Endothelial cell of umbilical vein (primary cell): Measurements from ENCODE around the gene KRTAP4-6. TPM values are rescaled to one million over a fixed set of nuclear protein-coding genes. Genes with fewer than 3 reads are reported as not detected.

Source experiments
- BruUV-seq: library from RNA; stranded (reverse); fragments of 400-500 nt; replicated peaks from 2 replicates; lab custom pipeline; 2021; lab: Mats Ljungman, UMichigan
- CTCF ChIA-PET: fragments of 300-600, 350-600 bp; sonication (Branson Sonifier 250); formaldehyde crosslinking; loops from one replicate; lab custom pipeline; 2021; ENCODE audit warnings: antibody characterized with exemption, inconsistent platforms; lab: Charles Lee
- POLR2A ChIA-PET: fragments of 300-600, 350-600 bp; sonication (Branson Sonifier 250); formaldehyde crosslinking; loops from one replicate; lab custom pipeline; 2021; ENCODE audit warnings: antibody characterized with exemption, inconsistent platforms; lab: Charles Lee
- DNase-seq: peaks from one replicate; pipeline ENCODE4 v3.0.0-alpha.2; 2011; ENCODE audit warnings: low read depth, low spot score
- FAIRE-seq: peaks from 2 replicates; lab custom pipeline; 2011; peaks lifted over from hg19 to GRCh38; lab: Jason Lieb, UNC
- H2AFZ ChIP-seq: 2 replicates; pipeline ENCODE4 v1.6.0; 2012; ENCODE audit warnings: low read depth, low read length, control low read depth, inconsistent platforms
- H3K27ac ChIP-seq: 2 replicates; pipeline ENCODE4 v1.5.1; 2011; ENCODE audit warnings: low read depth, mild to moderate bottlenecking, control low read depth, low read length, moderate library complexity; ENCODE audit not compliant: insufficient read depth
- H3K27me3 ChIP-seq, 2 experiments: 2 replicates each; pipeline versions ENCODE4 v1.6.0 to v1.6.1; 2011; ENCODE audit warnings: low read length in 2 of 2, mixed read lengths in 1 of 2; ENCODE audit not compliant: control insufficient read depth in 2 of 2, insufficient read depth in 2 of 2
- H3K36me3 ChIP-seq, 2 experiments: 2 replicates in 1 of 2; 3 replicates in 1 of 2; pipeline ENCODE4 v1.5.1; 2011; ENCODE audit warnings: low read length in 2 of 2, mild to moderate bottlenecking in 1 of 2, moderate library complexity in 1 of 2; ENCODE audit not compliant: control insufficient read depth in 2 of 2, insufficient read depth in 2 of 2; ENCODE audit errors: extremely low read depth in 1 of 2
- H3K4me1 ChIP-seq: 3 replicates; pipeline ENCODE4 v1.5.1; 2011; ENCODE audit warnings: mild to moderate bottlenecking, low read length; ENCODE audit not compliant: control insufficient read depth, insufficient read depth; ENCODE audit errors: extremely low read depth
- H3K4me2 ChIP-seq: 2 replicates; pipeline ENCODE4 v1.6.1; 2011; ENCODE audit warnings: low read length, control low read depth, mixed read lengths; ENCODE audit not compliant: insufficient read depth
- H3K4me3 ChIP-seq, 3 experiments: fragments of 200-600 bp in 1 of 3; sonication (generic), shearing (Covaris generic) in 1 of 3; replicated peaks in 1 of 3; 2 replicates each; pipeline ENCODE4 v1.5.1; 2011 to 2016; ENCODE audit warnings: control low read depth in 3 of 3, low read length in 3 of 3, mild to moderate bottlenecking in 2 of 3, inconsistent platforms in 1 of 3, low read depth in 1 of 3, moderate library complexity in 1 of 3; ENCODE audit not compliant: insufficient read depth in 1 of 3
- H3K79me2 ChIP-seq: 2 replicates; pipeline ENCODE4 v1.6.0; 2012; ENCODE audit warnings: low read length, inconsistent platforms; ENCODE audit not compliant: control insufficient read depth, insufficient read depth
- H3K9ac ChIP-seq: replicated peaks from 2 replicates; pipeline ENCODE3; 2011; ENCODE audit warnings: low read length, control low read depth; ENCODE audit not compliant: insufficient read depth; ENCODE audit errors: extremely low read depth
- H3K9me1 ChIP-seq: replicated peaks from 3 replicates; pipeline ENCODE4 v1.6.0; 2011; ENCODE audit warnings: mild to moderate bottlenecking, low read length; ENCODE audit not compliant: control insufficient read depth, insufficient read depth; ENCODE audit errors: extremely low read depth
- H3K9me3 ChIP-seq: replicated peaks from 2 replicates; pipeline ENCODE4 v1.5.1; 2012; ENCODE audit warnings: low read length, inconsistent platforms; ENCODE audit not compliant: control insufficient read depth, insufficient read depth
- H4K20me1 ChIP-seq: replicated peaks from 2 replicates; pipeline ENCODE3; 2011; ENCODE audit warnings: mild to moderate bottlenecking, low read length; ENCODE audit not compliant: control insufficient read depth, insufficient read depth; ENCODE audit errors: extremely low read depth
- CTCF ChIP-seq, 2 donors: IDR thresholded peaks; 1 replicate in 1 of 2; 2 replicates in 1 of 2; pipeline ENCODE4 v1.5.1; 2011; ENCODE audit warnings: low read length in 2 of 2, mild to moderate bottlenecking in 2 of 2, moderate library complexity in 2 of 2, control low read depth in 1 of 2, inconsistent platforms in 1 of 2, low read depth in 1 of 2; ENCODE audit not compliant: insufficient read depth in 1 of 2; ENCODE audit errors: extremely low read depth in 1 of 2
- EZH2 ChIP-seq: IDR thresholded peaks from 2 replicates; pipeline ENCODE4 v1.6.1; 2012; ENCODE audit warnings: borderline replicate concordance, low read depth, mild to moderate bottlenecking, moderate library complexity, low read length, inconsistent platforms; ENCODE audit not compliant: severe bottlenecking
- FOS ChIP-seq: IDR thresholded peaks from 2 replicates; pipeline ENCODE4 v1.6.1; 2011; ENCODE audit warnings: mild to moderate bottlenecking, low read length, moderate library complexity, borderline replicate concordance; ENCODE audit not compliant: insufficient read depth
- GATA2 ChIP-seq: IDR thresholded peaks from 2 replicates; pipeline ENCODE4 v1.7.0; 2011; ENCODE audit warnings: low read depth, mild to moderate bottlenecking, moderate library complexity, mixed read lengths, low read length; ENCODE audit not compliant: insufficient read length, insufficient read depth
- JUN ChIP-seq: IDR thresholded peaks from 2 replicates; pipeline ENCODE4 v1.6.1; 2011; ENCODE audit warnings: borderline replicate concordance, low read depth; ENCODE audit not compliant: insufficient read length, insufficient read depth
- MAX ChIP-seq: IDR thresholded peaks from 2 replicates; pipeline ENCODE4 v1.6.1; 2011; ENCODE audit not compliant: insufficient read depth, insufficient read length
- MYC ChIP-seq: IDR thresholded peaks from one replicate; pipeline ENCODE4 v1.6.1; 2011; ENCODE audit warnings: mild to moderate bottlenecking, low read depth, low read length
- POLR2A ChIP-seq: IDR thresholded peaks from 2 replicates; pipeline ENCODE4 v1.6.1; 2012; ENCODE audit warnings: low read depth, mild to moderate bottlenecking, control low read depth, low read length
- POLR2AphosphoS5 ChIP-seq: IDR thresholded peaks from 2 replicates; pipeline ENCODE4 v1.6.1; 2012; ENCODE audit warnings: low read depth, mild to moderate bottlenecking, control low read depth, low read length, moderate library complexity; ENCODE audit not compliant: insufficient read depth
- dilution Hi-C: fragments of 300-500 bp; cut with MboI; formaldehyde crosslinking; loops from one replicate; pipeline ENCODE4 v1.15.0; 2019; ENCODE audit warnings: low sequenced_read_pairs; ENCODE audit not compliant: extremely low pct_ligation_motif_present
- intact Hi-C: fragments of 100-400 bp; cut with micrococcal nuclease; formaldehyde crosslinking; loops from one replicate; pipeline ENCODE4 v1.10.0; 2022
- polyA plus RNA-seq, 4 experiments: library from polyadenylated mRNA; depleted of rRNA in 3 of 4; stranded (reverse) in 3 of 4; unstranded in 1 of 4; fragments of >200 nt; gene quantifications; 2 replicates each; pipeline versions ENCODE4 v1.2.1 to v1.2.3, GENCODE V29; 2011 to 2012; ENCODE audit warnings: missing spikeins in 1 of 4
- total RNA-seq: library from RNA; stranded (reverse); gene quantifications from 2 replicates; pipeline ENCODE4 v1.2.3, GENCODE V29; 2021

KRTAP4-6 gene
- total and polyA plus RNA-seq, 2 donors (not counting 3 experiments of a cell fraction or from before 2014, with no cell fraction given): not detected

GRCh38 chr17:41147531-41148204, 7.3 kb upstream of the KRTAP4-6 start:
- DNase-seq: no peak
- no peak for FAIRE-seq
- dilution Hi-C loops: no loop called here
- no peaks in the 10 kb centered on the region for H3K9me1 ChIP-seq
- H3K9me3 ChIP-seq: no peaks in the 10 kb centered on the region
- H4K20me1 ChIP-seq: no peaks in the 10 kb centered on the region
- H3K27ac ChIP-seq: no peak overlapping the region
- no peak overlapping the region for H3K9ac ChIP-seq
- no peaks in the 10 kb centered on the region for H3K36me3 ChIP-seq
- ChIA-PET POLR2A (no interaction called here), CTCF (interaction anchor here (1.3 kb wide), 1 partner anchor 241 kb away, joined by 4 read pairs; no protein-coding TSS in a partner anchor)
- no TSS peak for BruUV-seq
- TF ChIP-seq JUN: no peak
- no peak for TF ChIP-seq EZH2
- TF ChIP-seq CTCF (IDR thresholded peaks at IDR 0.05; ENCODE audit: extremely low read depth in 1 of 2, insufficient read depth in 1 of 2, low read depth in 1 of 2, low read length in 2 of 2): no peak
- TF ChIP-seq POLR2AphosphoS5: no peak
- no peak for TF ChIP-seq MAX
- no peak for TF ChIP-seq GATA2
- TF ChIP-seq MYC: no peak
- no peak for TF ChIP-seq POLR2A
- no peak for TF ChIP-seq FOS
- no peak overlapping the region for H3K4me2 ChIP-seq
- intact Hi-C loops: no loop called here
- no peaks in the 10 kb centered on the region for H3K79me2 ChIP-seq
- no peak overlapping the region for H2AFZ ChIP-seq
- no peak overlapping the region for H3K4me3 ChIP-seq
- H3K27me3 ChIP-seq: no peaks in the 10 kb centered on the region
- no peaks in the 10 kb centered on the region for H3K4me1 ChIP-seq
